ENCODE measurements around the gene COX19.

DNA sequence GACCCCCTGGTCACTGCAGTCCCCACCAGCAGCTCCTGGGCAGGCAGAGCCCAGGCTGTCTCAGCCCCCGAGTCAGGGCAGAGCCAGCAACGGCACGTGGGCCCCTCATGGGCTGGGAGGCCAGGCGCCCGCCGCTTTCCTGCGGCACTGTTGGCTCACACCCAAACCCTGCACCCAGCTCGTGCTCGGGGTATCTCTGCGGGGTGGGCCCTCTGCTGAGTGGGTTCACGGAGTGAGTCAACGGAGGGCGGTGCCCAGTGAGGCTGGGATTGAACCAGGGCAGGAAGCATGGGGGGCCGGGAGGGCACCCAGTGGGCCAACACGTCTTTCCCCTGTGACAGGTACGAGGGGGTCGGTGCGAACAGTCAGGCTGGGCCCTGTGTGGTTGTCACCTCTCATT is 49.7 kb downstream of the COX19 start:
- TF ChIP-seq CTCF (IDR thresholded peaks at IDR 0.05 in 4 of 5, conservative IDR thresholded peaks at IDR 0.05 in 1 of 5) (no peak), POLR2A (IDR thresholded peaks at IDR 0.05) (no peak)

Measured in gastrocnemius medialis (tissue), 4 donors.